IPS-20b (cell line): Measurements from ENCODE around the gene CNST.
"Not testable (repeated sequence)": the region's sequence is repeated elsewhere in the genome, so short reads cannot be mapped to it uniquely, and the experiment has no call there.

Source experiments
- H3K27ac ChIP-seq: one replicate; pipeline ENCODE4 v1.5.1; 2013; ENCODE audit warnings: low read length
- H3K27me3 ChIP-seq: 2 replicates; pipeline ENCODE4 v1.6.1; 2013; ENCODE audit warnings: mild to moderate bottlenecking, low read length, inconsistent platforms; ENCODE audit not compliant: insufficient read depth
- H3K36me3 ChIP-seq: 2 replicates; pipeline ENCODE4 v1.6.1; 2013; ENCODE audit warnings: low read depth, mild to moderate bottlenecking, inconsistent platforms, low read length, moderate library complexity; ENCODE audit not compliant: insufficient read depth
- H3K4me1 ChIP-seq: 2 replicates; pipeline ENCODE4 v1.6.1; 2013; ENCODE audit warnings: mild to moderate bottlenecking, control low read depth, inconsistent platforms, low read length, moderate library complexity; ENCODE audit not compliant: insufficient read depth
- H3K4me3 ChIP-seq: 2 replicates; pipeline ENCODE4 v1.5.1; 2013; ENCODE audit warnings: mild to moderate bottlenecking, low read length, inconsistent platforms
- H3K9ac ChIP-seq: 2 replicates; pipeline ENCODE4 v1.6.1; 2013; ENCODE audit warnings: low read depth, mild to moderate bottlenecking, inconsistent platforms, low read length, moderate library complexity
- H3K9me3 ChIP-seq: 2 replicates; pipeline ENCODE4 v1.6.1; 2013; ENCODE audit warnings: mild to moderate bottlenecking, low read depth, low read length, inconsistent platforms; ENCODE audit not compliant: insufficient read depth

CNST gene

DNA sequence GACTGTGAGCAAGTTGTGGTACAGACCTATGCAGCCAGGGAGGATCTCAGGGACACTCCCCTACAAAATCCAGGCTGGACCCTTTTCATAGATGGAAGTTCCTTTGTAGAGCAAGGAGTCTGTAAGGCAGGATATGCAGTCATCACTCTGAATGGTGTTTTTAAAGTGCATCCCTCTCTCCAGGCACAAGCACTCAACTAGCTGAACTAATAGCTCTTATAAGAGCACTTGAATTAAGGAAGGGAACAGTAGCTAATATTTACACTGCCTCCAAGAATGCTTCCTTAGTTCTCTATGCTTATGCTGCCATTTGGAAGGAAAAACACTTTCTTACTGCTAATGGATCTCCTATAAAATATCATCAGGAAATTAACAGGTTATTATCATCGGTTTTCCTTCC lies 32.1 kb upstream of the CNST start:
- Histone ChIP-seq H3K4me3 (no peak overlapping the region), H3K9me3 (peaks cover 30% of the 10 kb centered on the region; the same call in 1 of the 2 replicates), H3K9ac (no peak overlapping the region), H3K36me3 (no peaks in the 10 kb centered on the region), H3K27me3 (no peaks in the 10 kb centered on the region), H3K27ac (no peak overlapping the region), H3K4me1 (no peaks in the 10 kb centered on the region)

DNA sequence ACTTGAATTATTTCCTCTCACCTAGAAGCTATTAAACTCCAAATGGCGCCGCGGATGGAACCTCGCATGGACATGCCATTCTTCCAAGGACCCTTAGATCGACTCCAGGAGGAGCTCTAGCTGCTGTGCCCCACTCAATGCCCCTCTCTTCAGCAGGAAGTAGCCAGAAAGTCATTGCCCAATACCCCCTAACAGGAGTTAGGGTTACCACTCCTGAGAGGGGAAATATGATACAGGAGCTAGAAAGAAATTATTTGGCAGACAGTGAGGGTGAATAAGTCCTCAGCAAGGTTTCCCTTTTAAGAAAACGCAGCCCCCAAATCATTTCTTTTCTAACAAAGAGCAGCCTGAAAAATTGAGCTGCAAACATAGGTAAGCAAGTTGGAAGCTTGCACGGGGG lies 28.8 kb upstream of the CNST start:
- no peak overlapping the region for H3K27ac ChIP-seq
- peaks cover 8% of the 10 kb centered on the region; the same call in 1 of the 2 replicates for H3K9me3 ChIP-seq
- no peaks in the 10 kb centered on the region for H3K4me1 ChIP-seq
- H3K9ac ChIP-seq, result no peak overlapping the region
- H3K27me3 ChIP-seq, result no peaks in the 10 kb centered on the region
- H3K36me3 ChIP-seq, result peaks cover 23% of the 10 kb centered on the region
- H3K4me3 ChIP-seq, result no peak overlapping the region

- Histone ChIP-seq H3K9ac (no peak overlapping the region), H3K27me3 (no peaks in the 10 kb centered on the region), H3K4me3 (no peak overlapping the region), H3K36me3 (peaks cover 27% of the 10 kb centered on the region), H3K4me1 (no peaks in the 10 kb centered on the region), H3K9me3 (peaks cover 7% of the 10 kb centered on the region; the same call in 1 of the 2 replicates), H3K27ac (no peak overlapping the region)
These were observed 28.4 kb upstream of the CNST start for GRCh38 chr1:246537887-246538286.

GRCh38 chr1:246540738-246541491 lies 25.3 kb upstream of the CNST start:
- no peaks in the 10 kb centered on the region for H3K4me1 ChIP-seq
- no peak overlapping the region for H3K9ac ChIP-seq
- H3K27ac ChIP-seq, result no peak overlapping the region
- no peaks in the 10 kb centered on the region for H3K27me3 ChIP-seq
- no peaks in the 10 kb centered on the region for H3K9me3 ChIP-seq
- H3K4me3 ChIP-seq, result no peak overlapping the region
- peaks cover 50% of the 10 kb centered on the region for H3K36me3 ChIP-seq

DNA sequence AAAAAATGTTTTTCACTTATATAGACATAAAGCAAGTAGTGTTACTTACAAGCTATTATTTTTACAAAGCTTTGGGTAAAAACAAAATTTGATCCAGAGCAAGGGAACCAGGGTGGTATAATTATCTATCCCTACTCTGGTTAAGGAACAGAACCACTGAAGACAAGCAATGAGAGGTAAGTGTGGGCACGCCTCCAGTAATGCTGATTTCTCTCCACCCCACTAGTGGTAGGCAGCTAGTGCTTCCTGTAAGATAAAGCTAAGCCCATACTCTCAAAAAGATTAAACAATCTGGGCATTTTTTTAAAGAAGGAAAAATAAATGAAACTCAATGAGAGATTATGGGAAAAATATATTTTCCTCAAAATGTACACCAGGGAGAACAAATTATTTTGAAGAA lies 22.3 kb upstream of the CNST start:
- no peak overlapping the region for H3K9ac ChIP-seq
- no peaks in the 10 kb centered on the region for H3K9me3 ChIP-seq
- H3K4me3 ChIP-seq, result no peak overlapping the region
- no peaks in the 10 kb centered on the region for H3K27me3 ChIP-seq
- H3K27ac ChIP-seq, result no peak overlapping the region
- H3K36me3 ChIP-seq, result peaks cover 71% of the 10 kb centered on the region
- H3K4me1 ChIP-seq, result no peaks in the 10 kb centered on the region

GRCh38 chr1:246549665-246550064 lies 16.6 kb upstream of the CNST start:
- no peak overlapping the region for H3K9ac ChIP-seq
- H3K9me3 ChIP-seq, result no peaks in the 10 kb centered on the region
- no peak overlapping the region for H3K27ac ChIP-seq
- peaks cover 73% of the 10 kb centered on the region for H3K36me3 ChIP-seq
- no peaks in the 10 kb centered on the region for H3K4me1 ChIP-seq
- H3K4me3 ChIP-seq, result no peak overlapping the region
- no peaks in the 10 kb centered on the region for H3K27me3 ChIP-seq

GRCh38 chr1:246550402-246550801 lies 15.9 kb upstream of the CNST start:
- peaks cover 79% of the 10 kb centered on the region for H3K36me3 ChIP-seq

GRCh38 chr1:246552110-246552509 lies 14.1 kb upstream of the CNST start:
- H3K4me1 ChIP-seq, result no peaks in the 10 kb centered on the region
- H3K36me3 ChIP-seq, result peaks cover 89% of the 10 kb centered on the region
- no peak overlapping the region for H3K27ac ChIP-seq
- no peaks in the 10 kb centered on the region for H3K27me3 ChIP-seq
- H3K4me3 ChIP-seq, result no peak overlapping the region
- no peaks in the 10 kb centered on the region for H3K9me3 ChIP-seq
- no peak overlapping the region for H3K9ac ChIP-seq

More at GRCh38 chr1:246550402-246550801, 15.9 kb upstream of the CNST start:
- Histone ChIP-seq H3K9me3 (no peaks in the 10 kb centered on the region), H3K4me1 (no peaks in the 10 kb centered on the region), H3K27me3 (no peaks in the 10 kb centered on the region), H3K27ac (no peak overlapping the region), H3K9ac (no peak overlapping the region), H3K4me3 (no peak overlapping the region)

DNA sequence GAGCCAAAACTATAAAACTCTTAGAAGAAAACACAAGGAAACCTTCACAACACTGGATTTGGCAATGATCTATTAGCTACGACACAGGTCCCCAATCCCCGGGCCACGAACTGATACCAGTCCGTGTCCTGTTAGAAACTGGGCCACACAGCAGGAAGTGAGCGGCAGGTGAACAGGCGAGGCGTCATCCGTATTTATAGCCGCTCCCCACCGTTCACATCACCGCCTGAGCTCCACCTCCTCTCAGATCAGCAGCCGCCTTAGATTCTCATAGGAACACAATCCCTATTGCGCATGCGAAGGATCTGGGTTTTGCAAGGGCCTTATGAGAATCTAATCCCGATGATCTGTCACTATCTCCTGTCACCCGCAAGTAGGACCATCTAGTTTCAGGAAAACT lies 12.1 kb upstream of the CNST start:
- Histone ChIP-seq H3K9ac (no peak overlapping the region), H3K4me1 (no peaks in the 10 kb centered on the region), H3K9me3 (no peaks in the 10 kb centered on the region), H3K27ac (no peak overlapping the region), H3K4me3 (no peak overlapping the region), H3K36me3 (peaks cover 78% of the 10 kb centered on the region), H3K27me3 (no peaks in the 10 kb centered on the region)

DNA sequence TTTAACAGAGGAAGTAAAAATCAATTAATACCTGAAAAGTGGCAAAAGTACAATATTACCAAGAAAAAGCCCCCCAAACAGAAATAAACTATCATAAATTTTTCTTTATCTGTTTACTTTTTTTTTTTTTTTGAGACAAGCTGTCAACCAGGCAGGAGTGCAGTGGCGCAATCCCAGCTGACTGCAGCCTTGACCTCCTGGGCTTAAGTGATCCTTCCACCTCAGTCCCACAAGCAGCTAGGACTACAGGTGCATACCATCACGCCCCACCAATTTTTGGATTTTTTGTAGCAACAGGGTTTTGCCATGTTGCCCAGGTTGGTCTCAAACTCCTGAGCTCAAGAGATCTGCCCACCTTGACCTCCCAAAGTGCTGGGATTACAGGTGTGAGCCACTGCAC lies 8.2 kb upstream of the CNST start:
- H3K4me1 ChIP-seq, result no peaks in the 10 kb centered on the region
- H3K27me3 ChIP-seq, result no peaks in the 10 kb centered on the region
- H3K4me3 ChIP-seq, result no peak overlapping the region
- H3K36me3 ChIP-seq, result peaks cover 72% of the 10 kb centered on the region
- no peaks in the 10 kb centered on the region for H3K9me3 ChIP-seq
- no peak overlapping the region for H3K27ac ChIP-seq
- H3K9ac ChIP-seq, result no peak overlapping the region

GRCh38 chr1:246559310-246559709 lies 6.9 kb upstream of the CNST start:
- H3K27ac ChIP-seq, result no peak overlapping the region
- no peak overlapping the region for H3K9ac ChIP-seq
- H3K9me3 ChIP-seq, result no peaks in the 10 kb centered on the region
- no peaks in the 10 kb centered on the region for H3K27me3 ChIP-seq
- H3K4me1 ChIP-seq, result no peaks in the 10 kb centered on the region
- H3K36me3 ChIP-seq, result peaks cover 72% of the 10 kb centered on the region
- H3K4me3 ChIP-seq, result no peak overlapping the region

DNA sequence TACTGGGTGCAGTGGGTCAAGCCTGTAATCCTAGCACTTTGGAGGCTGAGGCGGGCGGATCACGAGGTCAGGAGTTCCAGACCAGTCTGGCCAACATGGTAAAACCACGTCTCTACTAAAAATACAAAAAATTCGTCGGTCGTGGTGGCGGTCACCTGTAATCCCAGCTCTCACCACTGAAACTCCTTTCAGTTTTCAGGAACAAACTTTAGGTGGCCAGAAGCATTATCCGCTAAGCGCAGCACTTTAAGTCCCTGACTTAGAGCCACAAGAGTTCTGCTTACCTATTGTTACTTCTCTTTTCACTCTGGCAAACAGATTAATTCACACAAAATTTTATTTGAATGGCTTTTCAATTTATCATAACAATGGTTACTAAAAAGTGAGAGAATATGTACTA lies 5.4 kb upstream of the CNST start:
- not testable (repeated sequence) for H3K27ac ChIP-seq, H3K9ac ChIP-seq
- H3K36me3 ChIP-seq, result peaks cover 60% of the 10 kb centered on the region

More for the DNA sequence above, 5.4 kb upstream of the CNST start:
- not testable (repeated sequence) for H3K4me1 ChIP-seq, H3K9me3 ChIP-seq, H3K4me3 ChIP-seq, H3K27me3 ChIP-seq
